HEK293 (cell line): Measurements from ENCODE around the gene SMIM12.

Experiments
- KLF1 ChIP-seq: fragments of 450-650 bp; formaldehyde crosslinking; IDR thresholded peaks from 2 replicates; pipeline ENCODE4 v1.5.1; 2016; ENCODE audit warnings: missing biosample characterization, missing genetic modification characterization
- KLF10 ChIP-seq: fragments of 450-650 bp; IDR thresholded peaks from 2 replicates; pipeline ENCODE4 v1.5.1; 2018; ENCODE audit warnings: missing biosample characterization, mild to moderate bottlenecking, missing genetic modification characterization
- KLF8 ChIP-seq: fragments of 450-650 bp; formaldehyde crosslinking; IDR thresholded peaks from 2 replicates; pipeline ENCODE4 v1.5.1; 2016; ENCODE audit warnings: missing biosample characterization, missing genetic modification characterization
- MEIS1 ChIP-seq: sonication (generic); formaldehyde crosslinking; IDR thresholded peaks from 2 replicates; pipeline ENCODE4 v1.8.1; 2022; ENCODE audit warnings: missing genetic modification reagents, mild to moderate bottlenecking, borderline replicate concordance
- PRDM1 ChIP-seq: fragments of 450-650 bp; formaldehyde crosslinking; IDR thresholded peaks from 2 replicates; pipeline ENCODE4; 2016; ENCODE audit warnings: missing biosample characterization, missing genetic modification characterization
- RBAK ChIP-seq: fragments of 450-650 bp; formaldehyde crosslinking; IDR thresholded peaks from 2 replicates; pipeline ENCODE4 v1.5.1; 2016; ENCODE audit warnings: missing biosample characterization, missing genetic modification characterization
- SCRT2 ChIP-seq: fragments of 450-650 bp; formaldehyde crosslinking; IDR thresholded peaks from 2 replicates; pipeline ENCODE4 v1.5.1; 2016; ENCODE audit warnings: missing biosample characterization, missing genetic modification characterization
- SP7 ChIP-seq: fragments of 450-650 bp; formaldehyde crosslinking; IDR thresholded peaks from 2 replicates; pipeline ENCODE4 v1.5.1; 2016; ENCODE audit warnings: missing biosample characterization, missing genetic modification characterization
- YY2 ChIP-seq: fragments of 450-650 bp; formaldehyde crosslinking; IDR thresholded peaks from 2 replicates; pipeline ENCODE4 v1.5.1; 2016; ENCODE audit warnings: missing biosample characterization, missing genetic modification characterization
- ZBTB17 ChIP-seq: fragments of 450-650 bp; formaldehyde crosslinking; IDR thresholded peaks from 2 replicates; pipeline ENCODE4 v1.5.1; 2016; ENCODE audit warnings: missing biosample characterization, missing genetic modification characterization
- ZEB2 ChIP-seq: fragments of 450-650 bp; formaldehyde crosslinking; IDR thresholded peaks from 2 replicates; pipeline ENCODE4 v1.5.1; 2016; ENCODE audit warnings: missing biosample characterization, missing genetic modification characterization
- ZNF10 ChIP-seq: fragments of 450-650 bp; formaldehyde crosslinking; IDR thresholded peaks from 2 replicates; pipeline ENCODE4 v1.5.1; 2017; ENCODE audit warnings: missing biosample characterization, missing genetic modification characterization
- ZNF140 ChIP-seq: fragments of 450-650 bp; formaldehyde crosslinking; IDR thresholded peaks from 2 replicates; pipeline ENCODE4 v1.5.1; 2016; ENCODE audit warnings: missing biosample characterization, missing genetic modification characterization
- ZNF157 ChIP-seq: fragments of 450-650 bp; formaldehyde crosslinking; IDR thresholded peaks from 2 replicates; pipeline ENCODE4 v1.5.1; 2016; ENCODE audit warnings: missing biosample characterization, missing genetic modification characterization
- ZNF211 ChIP-seq: fragments of 450-650 bp; formaldehyde crosslinking; IDR thresholded peaks from 2 replicates; pipeline ENCODE4 v1.5.1; 2016; ENCODE audit warnings: low read depth, missing biosample characterization, missing genetic modification characterization
- ZNF311 ChIP-seq: fragments of 450-650 bp; formaldehyde crosslinking; IDR thresholded peaks from 2 replicates; pipeline ENCODE4 v1.5.1; 2017; ENCODE audit warnings: missing biosample characterization, missing genetic modification characterization, borderline replicate concordance
- ZNF350 ChIP-seq: fragments of 450-650 bp; formaldehyde crosslinking; IDR thresholded peaks from 2 replicates; pipeline ENCODE4 v1.5.0; 2017; ENCODE audit warnings: missing biosample characterization, mild to moderate bottlenecking, missing genetic modification characterization
- ZNF37A ChIP-seq: fragments of 450-650 bp; IDR thresholded peaks from 2 replicates; pipeline ENCODE4 v1.5.1; 2018; ENCODE audit warnings: missing biosample characterization, missing genetic modification characterization
- ZNF416 ChIP-seq: fragments of 450-650 bp; formaldehyde crosslinking; IDR thresholded peaks from 2 replicates; pipeline ENCODE4 v1.5.1; 2016; ENCODE audit warnings: missing biosample characterization, missing genetic modification characterization
- ZNF423 ChIP-seq: fragments of 450-650 bp; formaldehyde crosslinking; IDR thresholded peaks from 2 replicates; pipeline ENCODE4 v1.5.1; 2016; ENCODE audit warnings: missing biosample characterization, missing genetic modification characterization
- ZNF449 ChIP-seq: fragments of 450-650 bp; formaldehyde crosslinking; IDR thresholded peaks from 2 replicates; pipeline ENCODE4 v1.5.1; 2017; ENCODE audit warnings: missing biosample characterization, mild to moderate bottlenecking, missing genetic modification characterization, moderate library complexity
- ZNF501 ChIP-seq: fragments of 450-650 bp; formaldehyde crosslinking; IDR thresholded peaks from 2 replicates; pipeline ENCODE4 v1.5.1; 2016; ENCODE audit warnings: missing biosample characterization, missing genetic modification characterization
- ZNF514 ChIP-seq: fragments of 450-650 bp; formaldehyde crosslinking; IDR thresholded peaks from 2 replicates; pipeline ENCODE4 v1.5.1; 2016; ENCODE audit warnings: missing biosample characterization, missing genetic modification characterization
- ZNF521 ChIP-seq: fragments of 450-650 bp; formaldehyde crosslinking; IDR thresholded peaks from 2 replicates; pipeline ENCODE4 v1.5.1; 2017; ENCODE audit warnings: missing biosample characterization, mild to moderate bottlenecking, missing genetic modification characterization
- ZNF544 ChIP-seq: fragments of 450-650 bp; formaldehyde crosslinking; IDR thresholded peaks from 2 replicates; pipeline ENCODE4 v1.5.0; 2017; ENCODE audit warnings: missing biosample characterization, missing genetic modification characterization
- ZNF561 ChIP-seq: fragments of 450-650 bp; IDR thresholded peaks from 2 replicates; pipeline ENCODE4 v1.5.1; 2018; ENCODE audit warnings: missing biosample characterization, missing genetic modification characterization, borderline replicate concordance
- ZNF596 ChIP-seq: fragments of 450-650 bp; IDR thresholded peaks from 2 replicates; pipeline ENCODE4 v1.5.0; 2018; ENCODE audit warnings: missing biosample characterization, mild to moderate bottlenecking, missing genetic modification characterization, moderate library complexity
- ZNF629 ChIP-seq: fragments of 450-650 bp; formaldehyde crosslinking; IDR thresholded peaks from 2 replicates; pipeline ENCODE4 v1.5.1; 2017; ENCODE audit warnings: missing biosample characterization, missing genetic modification characterization
- ZNF692 ChIP-seq: fragments of 450-650 bp; formaldehyde crosslinking; IDR thresholded peaks from 2 replicates; pipeline ENCODE4 v1.5.1; 2016; ENCODE audit warnings: missing biosample characterization, missing genetic modification characterization
- ZNF76 ChIP-seq: fragments of 450-650 bp; formaldehyde crosslinking; IDR thresholded peaks from 2 replicates; pipeline ENCODE4; 2016; ENCODE audit warnings: low read depth, missing biosample characterization, missing genetic modification characterization, borderline replicate concordance
- ZNF785 ChIP-seq: fragments of 450-650 bp; formaldehyde crosslinking; IDR thresholded peaks from 2 replicates; pipeline ENCODE4 v1.5.1; 2016; ENCODE audit warnings: missing biosample characterization, missing genetic modification characterization
- ZNF837 ChIP-seq: fragments of 450-650 bp; formaldehyde crosslinking; IDR thresholded peaks from 2 replicates; pipeline ENCODE4 v1.5.1; 2016; ENCODE audit warnings: missing biosample characterization, missing genetic modification characterization
- ZSCAN30 ChIP-seq: fragments of 450-650 bp; IDR thresholded peaks from 2 replicates; pipeline ENCODE4 v1.5.1; 2018; ENCODE audit warnings: missing biosample characterization, mild to moderate bottlenecking, missing genetic modification characterization, moderate library complexity
- TF ChIP-seq, protein P1 (sequence below): fragments of 450-650 bp; formaldehyde crosslinking; IDR thresholded peaks from 2 replicates; pipeline ENCODE4 v1.5.1; 2016; ENCODE audit warnings: missing biosample characterization, missing genetic modification characterization, borderline replicate concordance
- TF ChIP-seq, protein P2 (sequence below): fragments of 450-650 bp; formaldehyde crosslinking; IDR thresholded peaks from 2 replicates; pipeline ENCODE4 v1.5.1; 2017; ENCODE audit warnings: missing biosample characterization, missing genetic modification characterization

Gene SMIM12

DNA sequence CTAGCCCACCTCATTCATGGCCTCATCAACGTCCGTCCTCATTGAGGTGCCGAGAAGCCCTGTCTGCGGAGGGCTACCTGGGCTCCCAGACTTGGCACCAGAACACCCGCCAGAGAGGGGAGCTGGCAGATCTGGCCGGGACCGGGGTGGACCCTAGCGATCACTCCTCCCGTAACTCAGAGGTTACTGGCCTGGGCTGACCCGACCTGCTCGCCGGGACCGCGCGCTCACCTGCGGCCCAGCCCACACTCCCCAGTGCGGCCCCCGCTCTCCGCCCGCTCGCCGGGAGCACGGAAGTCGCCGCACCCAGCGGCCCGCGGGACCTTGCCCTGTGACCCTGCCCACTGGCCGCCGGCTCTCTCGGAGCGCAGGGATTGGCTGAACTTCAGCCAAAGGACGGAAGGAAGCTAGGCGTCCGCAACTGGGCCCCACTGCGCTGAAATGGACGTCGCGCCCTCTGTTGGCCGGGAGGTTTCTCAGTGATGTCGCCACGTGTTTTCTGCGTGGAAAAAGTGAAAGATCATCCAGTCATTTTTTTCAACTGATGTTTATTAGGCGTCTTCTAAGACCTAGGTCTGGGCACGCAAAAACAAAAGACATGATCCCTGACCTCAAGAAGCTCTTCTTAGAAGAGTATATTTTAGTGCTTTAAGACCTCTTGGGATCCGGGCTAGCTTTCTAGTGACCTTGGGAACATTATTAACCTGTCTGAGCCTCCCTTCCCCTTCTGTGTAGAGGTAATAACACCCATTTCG is at the start of gene SMIM12 (continued):
- TF ChIP-seq, protein P1, sequence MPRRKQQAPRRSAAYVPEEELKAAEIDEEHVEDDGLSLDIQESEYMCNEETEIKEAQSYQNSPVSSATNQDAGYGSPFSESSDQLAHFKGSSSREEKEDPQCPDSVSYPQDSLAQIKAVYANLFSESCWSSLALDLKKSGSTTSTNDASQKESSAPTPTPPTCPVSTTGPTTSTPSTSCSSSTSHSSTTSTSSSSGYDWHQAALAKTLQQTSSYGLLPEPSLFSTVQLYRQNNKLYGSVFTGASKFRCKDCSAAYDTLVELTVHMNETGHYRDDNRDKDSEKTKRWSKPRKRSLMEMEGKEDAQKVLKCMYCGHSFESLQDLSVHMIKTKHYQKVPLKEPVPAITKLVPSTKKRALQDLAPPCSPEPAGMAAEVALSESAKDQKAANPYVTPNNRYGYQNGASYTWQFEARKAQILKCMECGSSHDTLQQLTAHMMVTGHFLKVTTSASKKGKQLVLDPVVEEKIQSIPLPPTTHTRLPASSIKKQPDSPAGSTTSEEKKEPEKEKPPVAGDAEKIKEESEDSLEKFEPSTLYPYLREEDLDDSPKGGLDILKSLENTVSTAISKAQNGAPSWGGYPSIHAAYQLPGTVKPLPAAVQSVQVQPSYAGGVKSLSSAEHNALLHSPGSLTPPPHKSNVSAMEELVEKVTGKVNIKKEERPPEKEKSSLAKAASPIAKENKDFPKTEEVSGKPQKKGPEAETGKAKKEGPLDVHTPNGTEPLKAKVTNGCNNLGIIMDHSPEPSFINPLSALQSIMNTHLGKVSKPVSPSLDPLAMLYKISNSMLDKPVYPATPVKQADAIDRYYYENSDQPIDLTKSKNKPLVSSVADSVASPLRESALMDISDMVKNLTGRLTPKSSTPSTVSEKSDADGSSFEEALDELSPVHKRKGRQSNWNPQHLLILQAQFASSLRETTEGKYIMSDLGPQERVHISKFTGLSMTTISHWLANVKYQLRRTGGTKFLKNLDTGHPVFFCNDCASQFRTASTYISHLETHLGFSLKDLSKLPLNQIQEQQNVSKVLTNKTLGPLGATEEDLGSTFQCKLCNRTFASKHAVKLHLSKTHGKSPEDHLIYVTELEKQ (tag by site-specific recombination) = no peak
- TF ChIP-seq ZNF561 (tag by site-specific recombination) (peak; percentile 91; the same call in 1 of the 2 replicates), ZNF140 (tag by site-specific recombination) (no peak), KLF1 (tag by site-specific recombination) (peak; percentile 36; the same call in 1 of the 2 replicates), ZEB2 (peak; percentile 67), ZNF423 (no peak), ZNF10 (tag by site-specific recombination) (no peak), ZNF785 (tag by site-specific recombination) (0 out of 2 replicates have a peak, but pooled peaks have one; percentile 32), ZNF544 (no peak), ZNF37A (tag by site-specific recombination) (no peak), ZNF416 (no peak), ZNF157 (tag by site-specific recombination) (no peak), RBAK (tag by site-specific recombination) (no peak), ZNF837 (no peak), YY2 (no peak; the same call in 1 of the 2 replicates), SCRT2 (0 out of 2 replicates have a peak, but pooled peaks have one; percentile 34), ZBTB17 (tag by site-specific recombination) (peak; percentile 66), ZNF311 (tag by site-specific recombination) (no peak), SP7 (peak; percentile 74; the same call in 1 of the 2 replicates), ZNF501 (tag by site-specific recombination) (peak; percentile 93), KLF8 (no peak; the same call in none of the 2 replicates), ZSCAN30 (tag by site-specific recombination) (peak; percentile 90), ZNF449 (tag by site-specific recombination) (peak; percentile 58; the same call in 1 of the 2 replicates), ZNF350 (tag by site-specific recombination) (no peak), ZNF596 (tag by site-specific recombination) (no peak), ZNF629 (tag by site-specific recombination) (peak; percentile 64), ZNF692 (peak; percentile 96), KLF10 (tag by site-specific recombination) (peak; percentile 53; the same call in 1 of the 2 replicates), ZNF211 (tag by site-specific recombination) (no peak), MEIS1 (CRISPR knock-in tag) (no peak), ZNF76 (tag by site-specific recombination) (peak; percentile 79), PRDM1 (tag by site-specific recombination) (no peak), ZNF514 (tag by site-specific recombination) (no peak), ZNF521 (tag by site-specific recombination) (no peak)
- TF ChIP-seq, protein P2, sequence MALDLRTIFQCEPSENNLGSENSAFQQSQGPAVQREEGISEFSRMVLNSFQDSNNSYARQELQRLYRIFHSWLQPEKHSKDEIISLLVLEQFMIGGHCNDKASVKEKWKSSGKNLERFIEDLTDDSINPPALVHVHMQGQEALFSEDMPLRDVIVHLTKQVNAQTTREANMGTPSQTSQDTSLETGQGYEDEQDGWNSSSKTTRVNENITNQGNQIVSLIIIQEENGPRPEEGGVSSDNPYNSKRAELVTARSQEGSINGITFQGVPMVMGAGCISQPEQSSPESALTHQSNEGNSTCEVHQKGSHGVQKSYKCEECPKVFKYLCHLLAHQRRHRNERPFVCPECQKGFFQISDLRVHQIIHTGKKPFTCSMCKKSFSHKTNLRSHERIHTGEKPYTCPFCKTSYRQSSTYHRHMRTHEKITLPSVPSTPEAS = no peak
